ENCODE measurements around the gene LRRN4. TPM values are rescaled to one million over a fixed set of nuclear protein-coding genes. Genes with fewer than 3 reads are reported as not detected.

LRRN4 gene
- total RNA-seq, 1 experiment from 2014 or later, result 0.10 TPM

DNA sequence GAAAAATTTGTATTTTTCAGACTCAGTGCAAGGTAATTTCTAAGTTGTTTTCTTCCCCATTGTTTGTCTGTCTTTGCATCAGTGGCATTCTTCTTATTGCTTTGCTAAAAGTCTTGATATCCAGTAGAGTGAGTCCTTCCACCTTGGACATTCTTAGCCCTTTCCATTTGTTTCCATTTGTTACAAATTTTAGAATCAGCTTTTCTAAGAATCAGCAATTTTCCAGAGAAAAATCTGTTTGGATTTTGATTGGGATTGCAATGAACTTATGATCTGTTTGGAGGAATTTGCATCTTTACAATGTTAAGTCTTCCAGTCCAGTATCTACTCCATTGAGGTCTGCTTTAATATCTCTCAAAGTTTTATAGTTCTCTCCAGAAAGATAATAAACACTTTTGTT is 36.4 kb downstream of the LRRN4 start:
- Histone ChIP-seq H3K27ac (ENCODE audit: low read depth, low read length) (no peak overlapping the region), H3K27me3 (ENCODE audit: insufficient read depth, low read length) (no peaks in the 10 kb centered on the region), H3K9ac (ENCODE audit: low read length) (no peak overlapping the region), H4K20me1 (ENCODE audit: insufficient read depth) (peaks cover 4% of the 10 kb centered on the region; the same call in 1 of the 2 replicates), H3K4me2 (ENCODE audit: low read length) (no peak overlapping the region), H3K36me3 (ENCODE audit: control insufficient read depth in 1 of 2, insufficient read depth in 2 of 2, low read length in 2 of 2) (peaks cover 14 to 23% of the 10 kb centered on the region in 2 experiments), H3K79me2 (ENCODE audit: insufficient read depth, low read length) (peaks cover 90% of the 10 kb centered on the region), H2AFZ (ENCODE audit: low read depth, low read length, poor library complexity, severe bottlenecking) (no peak overlapping the region), H3K4me1 (ENCODE audit: control insufficient read depth in 1 of 2, insufficient read depth in 2 of 2, low read length in 2 of 2) (no peaks in the 10 kb centered on the region), H3K9me2 (ENCODE audit: insufficient read depth) (no peaks in the 10 kb centered on the region), H3K9me3 (ENCODE audit: control insufficient read depth in 1 of 2, insufficient read depth in 1 of 2, low read depth in 1 of 2, low read length in 2 of 2) (no peaks in the 10 kb centered on the region), H3K4me3 (replicated peaks in 1 of 2; ENCODE audit: low read depth in 1 of 2, low read length in 2 of 2) (no peak overlapping the region)
- ATAC-seq, result no peak
- RAD21 ChIA-PET (ENCODE audit: low non-redundant PET in 1 of 2, low total read pairs in 2 of 2, uncharacterized antibody in 2 of 2, unreplicated experiment in 2 of 2), result no interaction called here
- POLR2A ChIA-PET, result no interaction called here
- CTCF ChIA-PET, result no interaction called here
- intact Hi-C loops (cut with micrococcal nuclease), result no loop called here
- TSS peak; percentile 2 for BruUV-seq (replicated peaks)
- DNase-seq (ENCODE audit: low read depth, low spot score), result no peak
- TF ChIP-seq, protein P1, sequence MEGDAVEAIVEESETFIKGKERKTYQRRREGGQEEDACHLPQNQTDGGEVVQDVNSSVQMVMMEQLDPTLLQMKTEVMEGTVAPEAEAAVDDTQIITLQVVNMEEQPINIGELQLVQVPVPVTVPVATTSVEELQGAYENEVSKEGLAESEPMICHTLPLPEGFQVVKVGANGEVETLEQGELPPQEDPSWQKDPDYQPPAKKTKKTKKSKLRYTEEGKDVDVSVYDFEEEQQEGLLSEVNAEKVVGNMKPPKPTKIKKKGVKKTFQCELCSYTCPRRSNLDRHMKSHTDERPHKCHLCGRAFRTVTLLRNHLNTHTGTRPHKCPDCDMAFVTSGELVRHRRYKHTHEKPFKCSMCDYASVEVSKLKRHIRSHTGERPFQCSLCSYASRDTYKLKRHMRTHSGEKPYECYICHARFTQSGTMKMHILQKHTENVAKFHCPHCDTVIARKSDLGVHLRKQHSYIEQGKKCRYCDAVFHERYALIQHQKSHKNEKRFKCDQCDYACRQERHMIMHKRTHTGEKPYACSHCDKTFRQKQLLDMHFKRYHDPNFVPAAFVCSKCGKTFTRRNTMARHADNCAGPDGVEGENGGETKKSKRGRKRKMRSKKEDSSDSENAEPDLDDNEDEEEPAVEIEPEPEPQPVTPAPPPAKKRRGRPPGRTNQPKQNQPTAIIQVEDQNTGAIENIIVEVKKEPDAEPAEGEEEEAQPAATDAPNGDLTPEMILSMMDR (IDR thresholded peaks at IDR 0.05 in 2 of 3, conservative IDR thresholded peaks at IDR 0.05 in 1 of 3; ENCODE audit: borderline replicate concordance in 1 of 3, insufficient read depth in 1 of 3, low read depth in 2 of 3, low read length in 2 of 3), result no peak
- TF ChIP-seq RAD21 (IDR thresholded peaks at IDR 0.05; ENCODE audit: low read depth) (no peak), SRF (IDR thresholded peaks at IDR 0.05; ENCODE audit: low read depth) (no peak), POLR2AphosphoS5 (IDR thresholded peaks at IDR 0.05; ENCODE audit: low read depth, low read length) (no peak), EZH2 (IDR thresholded peaks at IDR 0.05) (no peak), ZFX (IDR thresholded peaks at IDR 0.05) (no peak), JUND (IDR thresholded peaks at IDR 0.05) (no peak), EZH2phosphoT487 (IDR thresholded peaks at IDR 0.05; ENCODE audit: borderline replicate concordance) (no peak), YY1 (IDR thresholded peaks at IDR 0.05; ENCODE audit: extremely low read depth, insufficient replicate concordance, low read depth, low read length) (no peak), ZNF274 (IDR thresholded peaks at IDR 0.05; ENCODE audit: low read depth, low read length) (no peak), CBX3 (IDR thresholded peaks at IDR 0.05; ENCODE audit: low read depth) (no peak), SP1 (IDR thresholded peaks at IDR 0.05; ENCODE audit: low read depth) (no peak), ATF3 (IDR thresholded peaks at IDR 0.05) (no peak)
- TF ChIP-seq, protein P2, sequence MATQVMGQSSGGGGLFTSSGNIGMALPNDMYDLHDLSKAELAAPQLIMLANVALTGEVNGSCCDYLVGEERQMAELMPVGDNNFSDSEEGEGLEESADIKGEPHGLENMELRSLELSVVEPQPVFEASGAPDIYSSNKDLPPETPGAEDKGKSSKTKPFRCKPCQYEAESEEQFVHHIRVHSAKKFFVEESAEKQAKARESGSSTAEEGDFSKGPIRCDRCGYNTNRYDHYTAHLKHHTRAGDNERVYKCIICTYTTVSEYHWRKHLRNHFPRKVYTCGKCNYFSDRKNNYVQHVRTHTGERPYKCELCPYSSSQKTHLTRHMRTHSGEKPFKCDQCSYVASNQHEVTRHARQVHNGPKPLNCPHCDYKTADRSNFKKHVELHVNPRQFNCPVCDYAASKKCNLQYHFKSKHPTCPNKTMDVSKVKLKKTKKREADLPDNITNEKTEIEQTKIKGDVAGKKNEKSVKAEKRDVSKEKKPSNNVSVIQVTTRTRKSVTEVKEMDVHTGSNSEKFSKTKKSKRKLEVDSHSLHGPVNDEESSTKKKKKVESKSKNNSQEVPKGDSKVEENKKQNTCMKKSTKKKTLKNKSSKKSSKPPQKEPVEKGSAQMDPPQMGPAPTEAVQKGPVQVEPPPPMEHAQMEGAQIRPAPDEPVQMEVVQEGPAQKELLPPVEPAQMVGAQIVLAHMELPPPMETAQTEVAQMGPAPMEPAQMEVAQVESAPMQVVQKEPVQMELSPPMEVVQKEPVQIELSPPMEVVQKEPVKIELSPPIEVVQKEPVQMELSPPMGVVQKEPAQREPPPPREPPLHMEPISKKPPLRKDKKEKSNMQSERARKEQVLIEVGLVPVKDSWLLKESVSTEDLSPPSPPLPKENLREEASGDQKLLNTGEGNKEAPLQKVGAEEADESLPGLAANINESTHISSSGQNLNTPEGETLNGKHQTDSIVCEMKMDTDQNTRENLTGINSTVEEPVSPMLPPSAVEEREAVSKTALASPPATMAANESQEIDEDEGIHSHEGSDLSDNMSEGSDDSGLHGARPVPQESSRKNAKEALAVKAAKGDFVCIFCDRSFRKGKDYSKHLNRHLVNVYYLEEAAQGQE (IDR thresholded peaks at IDR 0.05; ENCODE audit: low read depth), result no peak
- TF ChIP-seq, protein P3, sequence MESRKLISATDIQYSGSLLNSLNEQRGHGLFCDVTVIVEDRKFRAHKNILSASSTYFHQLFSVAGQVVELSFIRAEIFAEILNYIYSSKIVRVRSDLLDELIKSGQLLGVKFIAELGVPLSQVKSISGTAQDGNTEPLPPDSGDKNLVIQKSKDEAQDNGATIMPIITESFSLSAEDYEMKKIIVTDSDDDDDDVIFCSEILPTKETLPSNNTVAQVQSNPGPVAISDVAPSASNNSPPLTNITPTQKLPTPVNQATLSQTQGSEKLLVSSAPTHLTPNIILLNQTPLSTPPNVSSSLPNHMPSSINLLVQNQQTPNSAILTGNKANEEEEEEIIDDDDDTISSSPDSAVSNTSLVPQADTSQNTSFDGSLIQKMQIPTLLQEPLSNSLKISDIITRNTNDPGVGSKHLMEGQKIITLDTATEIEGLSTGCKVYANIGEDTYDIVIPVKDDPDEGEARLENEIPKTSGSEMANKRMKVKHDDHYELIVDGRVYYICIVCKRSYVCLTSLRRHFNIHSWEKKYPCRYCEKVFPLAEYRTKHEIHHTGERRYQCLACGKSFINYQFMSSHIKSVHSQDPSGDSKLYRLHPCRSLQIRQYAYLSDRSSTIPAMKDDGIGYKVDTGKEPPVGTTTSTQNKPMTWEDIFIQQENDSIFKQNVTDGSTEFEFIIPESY (IDR thresholded peaks at IDR 0.05; ENCODE audit: extremely low read depth, insufficient replicate concordance, low read length), result no peak

Data from HCT116 (cell line).